Neuronal stem cell (in vitro differentiated cells): Measurements from ENCODE around the gene KANSL1.

Experiments
- DNase-seq: peaks from one replicate; pipeline ENCODE4 v3.0.0-alpha.2; 2013; ENCODE audit warnings: low spot score
- H2AFZ ChIP-seq: one replicate; pipeline ENCODE4 v1.6.1; 2013; ENCODE audit warnings: mild to moderate bottlenecking, low read length, inconsistent platforms
- H2AK5ac ChIP-seq: 2 replicates; pipeline ENCODE4 v1.6.1; 2013; ENCODE audit warnings: low read depth, mild to moderate bottlenecking, inconsistent platforms, low read length, moderate library complexity, mixed read lengths
- H2BK120ac ChIP-seq: 2 replicates; pipeline ENCODE4 v1.6.1; 2013; ENCODE audit warnings: low read depth, mild to moderate bottlenecking, inconsistent platforms, low read length, moderate library complexity, mixed read lengths
- H2BK12ac ChIP-seq: one replicate; pipeline ENCODE4 v1.6.1; 2013; ENCODE audit warnings: low read length, inconsistent platforms
- H2BK15ac ChIP-seq: 2 replicates; pipeline ENCODE4 v1.6.1; 2013; ENCODE audit warnings: mild to moderate bottlenecking, low read length, inconsistent platforms, mixed read lengths
- H2BK5ac ChIP-seq: one replicate; pipeline ENCODE4 v1.6.1; 2013; ENCODE audit warnings: inconsistent platforms, mild to moderate bottlenecking, low read length, moderate library complexity
- H3K14ac ChIP-seq: one replicate; pipeline ENCODE4 v1.6.1; 2013; ENCODE audit warnings: low read length, inconsistent platforms
- H3K18ac ChIP-seq: 2 replicates; pipeline ENCODE4 v1.6.1; 2013; ENCODE audit warnings: low read length, inconsistent platforms
- H3K23ac ChIP-seq: 2 replicates; pipeline ENCODE4 v1.6.1; 2013; ENCODE audit warnings: low read depth, mild to moderate bottlenecking, mixed read lengths, low read length, inconsistent platforms; ENCODE audit not compliant: poor library complexity
- H3K27ac ChIP-seq: replicated peaks from 3 replicates; pipeline ENCODE4 v1.5.1; 2013; ENCODE audit warnings: low read length, inconsistent platforms
- H3K27me3 ChIP-seq, 3 experiments: 2 replicates each; pipeline ENCODE4 v1.6.1; 2013; ENCODE audit warnings: low read length in 3 of 3, mild to moderate bottlenecking in 2 of 3, inconsistent platforms in 1 of 3, low read depth in 1 of 3, mixed read lengths in 1 of 3, moderate library complexity in 1 of 3; ENCODE audit not compliant: control insufficient read depth in 3 of 3, insufficient read depth in 3 of 3
- H3K36me3 ChIP-seq, 2 donors: replicated peaks in 1 of 2; 2 replicates each; pipeline ENCODE4 v1.6.1; 2013; ENCODE audit warnings: low read length in 2 of 2; ENCODE audit not compliant: control insufficient read depth in 2 of 2, insufficient read depth in 2 of 2
- H3K4ac ChIP-seq: 2 replicates; pipeline ENCODE4 v1.6.1; 2013; ENCODE audit warnings: inconsistent platforms, mild to moderate bottlenecking, low read length, moderate library complexity
- H3K4me1 ChIP-seq, 2 donors: 1 replicate in 1 of 2; 2 replicates in 1 of 2; pipeline ENCODE4 v1.6.1; 2013; ENCODE audit warnings: low read length in 2 of 2, low read depth in 1 of 2; ENCODE audit not compliant: control insufficient read depth in 2 of 2, insufficient read depth in 1 of 2
- H3K4me2 ChIP-seq: one replicate; pipeline ENCODE4 v1.6.1; 2013; ENCODE audit warnings: mild to moderate bottlenecking, low read length, inconsistent platforms; ENCODE audit not compliant: insufficient read depth, poor library complexity, severe bottlenecking
- H3K4me3 ChIP-seq, 2 donors: 2 replicates each; pipeline ENCODE4 v1.5.1; 2013; ENCODE audit warnings: low read length in 2 of 2, mild to moderate bottlenecking in 2 of 2, inconsistent platforms in 1 of 2, moderate library complexity in 1 of 2
- H3K79me1 ChIP-seq: one replicate; pipeline ENCODE4 v1.6.1; 2013; ENCODE audit warnings: low read depth, mild to moderate bottlenecking, inconsistent platforms, low read length, moderate library complexity
- H3K9ac ChIP-seq: one replicate; pipeline ENCODE4 v1.6.1; 2013; ENCODE audit warnings: mild to moderate bottlenecking, low read depth, low read length, inconsistent platforms; ENCODE audit not compliant: poor library complexity
- H3K9me3 ChIP-seq, 2 donors: replicated peaks in 1 of 2; 2 replicates each; pipeline versions ENCODE3 to v1.6.1; 2013; ENCODE audit warnings: low read length in 2 of 2, mild to moderate bottlenecking in 2 of 2, inconsistent platforms in 1 of 2, low read depth in 1 of 2, mixed read lengths in 1 of 2, moderate library complexity in 1 of 2; ENCODE audit not compliant: control insufficient read depth in 2 of 2, insufficient read depth in 1 of 2
- H4K8ac ChIP-seq: one replicate; pipeline ENCODE4 v1.6.1; 2013; ENCODE audit warnings: low read depth, mild to moderate bottlenecking, inconsistent platforms, low read length, moderate library complexity
- H4K91ac ChIP-seq: one replicate; pipeline ENCODE4 v1.6.1; 2013; ENCODE audit warnings: low read length, low read depth, mild to moderate bottlenecking, inconsistent platforms; ENCODE audit not compliant: poor library complexity
- WGBS, 2 donors: extraction: QIAGEN DNeasy Blood & Tissue Kit; methylation state at CpG; one replicate each; pipeline ENCODE4 v1.1.7; 2013; ENCODE audit warnings: missing lambda C conversion rate in 2 of 2, mixed read lengths in 1 of 2; ENCODE audit not compliant: insufficient read length in 2 of 2, insufficient replicate concordance in 1 of 2; ENCODE audit errors: extremely low coverage in 2 of 2; 5-methylcytosine and 5-hydroxymethylcytosine counted together

The KANSL1 gene

GRCh38 chr17:46030752-46031151, 162.5 kb downstream of the KANSL1 start:
- Histone ChIP-seq H3K4me2 (no peak overlapping the region), H4K91ac (no peak overlapping the region), H3K27ac (no peak overlapping the region), H4K8ac (no peak overlapping the region), H3K14ac (no peak overlapping the region), H3K4me3 (no peak overlapping the region), H3K23ac (no peak overlapping the region), H3K36me3 (peaks cover 46 to 100% of the 10 kb centered on the region in 2 donors), H2BK120ac (no peak overlapping the region), H3K4me1 (peaks cover 0 to 7% of the 10 kb centered on the region in 2 donors), H2BK15ac (no peak overlapping the region), H3K27me3 (no peaks in the 10 kb centered on the region), H2AK5ac (no peak overlapping the region), H2BK12ac (no peak overlapping the region), H3K18ac (no peak overlapping the region), H3K4ac (no peak overlapping the region), H3K9me3 (no peaks in the 10 kb centered on the region), H2BK5ac (no peak overlapping the region), H2AFZ (no peak overlapping the region), H3K9ac (no peak overlapping the region), H3K79me1 (peaks cover 4% of the 10 kb centered on the region)
- no peak for DNase-seq
- no CpG with 5 or more reads among the region's 3 CpGs for WGBS, 2 donors

- H3K4me3 ChIP-seq, result no peak overlapping the region
- no peak overlapping the region for H2AK5ac ChIP-seq
- H3K23ac ChIP-seq, result no peak overlapping the region
- no peak overlapping the region for H3K27ac ChIP-seq
- peaks cover 0 to 2% of the 10 kb centered on the region in 2 donors for H3K9me3 ChIP-seq
- peaks cover 0 to 16% of the 10 kb centered on the region in 2 donors for H3K4me1 ChIP-seq
- H3K36me3 ChIP-seq, result peaks cover 41 to 98% of the 10 kb centered on the region in 2 donors
- no peak overlapping the region for H3K4ac ChIP-seq
- no peak overlapping the region for H2BK12ac ChIP-seq
- H3K27me3 ChIP-seq, result no peaks in the 10 kb centered on the region
- H3K18ac ChIP-seq, result no peak overlapping the region
- H2AFZ ChIP-seq, result no peak overlapping the region
- H4K8ac ChIP-seq, result no peak overlapping the region
- H2BK15ac ChIP-seq, result no peak overlapping the region
- DNase-seq, result no peak
- WGBS, 2 donors, result no CpG with 5 or more reads among the region's 6 CpGs
- no peak overlapping the region for H2BK120ac ChIP-seq
- H3K4me2 ChIP-seq, result no peak overlapping the region
- no peak overlapping the region for H4K91ac ChIP-seq
- peaks cover 4% of the 10 kb centered on the region for H3K79me1 ChIP-seq
- no peak overlapping the region for H3K9ac ChIP-seq
- no peak overlapping the region for H3K14ac ChIP-seq
- no peak overlapping the region for H2BK5ac ChIP-seq
Measured at GRCh38 chr17:46029627-46030026, 163.6 kb downstream of the KANSL1 start.

- Histone ChIP-seq H3K4me2 (no peak overlapping the region), H3K14ac (no peak overlapping the region), H4K8ac (no peak overlapping the region), H2BK5ac (no peak overlapping the region), H3K79me1 (peaks cover 4% of the 10 kb centered on the region), H4K91ac (no peak overlapping the region), H2AFZ (no peak overlapping the region), H3K9ac (no peak overlapping the region), H2AK5ac (no peak overlapping the region), H2BK12ac (no peak overlapping the region), H3K4me3 (no peak overlapping the region), H3K4me1 (peaks cover 0 to 17% of the 10 kb centered on the region in 2 donors), H3K18ac (no peak overlapping the region), H3K36me3 (peaks cover 37 to 93% of the 10 kb centered on the region in 2 donors), H3K9me3 (peaks cover 0 to 2% of the 10 kb centered on the region in 2 donors), H2BK120ac (no peak overlapping the region), H2BK15ac (no peak overlapping the region), H3K27ac (no peak overlapping the region), H3K4ac (no peak overlapping the region), H3K23ac (no peak overlapping the region), H3K27me3 (no peaks in the 10 kb centered on the region)
- no CpG with 5 or more reads among the region's 4 CpGs for WGBS, 2 donors
- no peak for DNase-seq
Measured at GRCh38 chr17:46028981-46029565, 164.2 kb downstream of the KANSL1 start.

- peaks cover 0 to 2% of the 10 kb centered on the region in 2 donors for H3K9me3 ChIP-seq
- H2AFZ ChIP-seq, result no peak overlapping the region
- H3K14ac ChIP-seq, result no peak overlapping the region
- no peak overlapping the region for H4K8ac ChIP-seq
- no peak overlapping the region for H3K23ac ChIP-seq
- H3K27ac ChIP-seq, result no peak overlapping the region
- no peak overlapping the region for H2BK12ac ChIP-seq
- H3K36me3 ChIP-seq, result peaks cover 30 to 86% of the 10 kb centered on the region in 2 donors
- no peak overlapping the region for H3K4me3 ChIP-seq
- no peak overlapping the region for H4K91ac ChIP-seq
- DNase-seq, result peak; percentile 21
- no CpG with 5 or more reads among the region's 3 CpGs for WGBS, 2 donors
- no peak overlapping the region for H2BK5ac ChIP-seq
- peaks cover 0 to 20% of the 10 kb centered on the region in 2 donors for H3K4me1 ChIP-seq
- H3K9ac ChIP-seq, result no peak overlapping the region
- H2BK120ac ChIP-seq, result no peak overlapping the region
- H3K4me2 ChIP-seq, result no peak overlapping the region
- no peaks in the 10 kb centered on the region for H3K27me3 ChIP-seq
- H2AK5ac ChIP-seq, result no peak overlapping the region
- H3K18ac ChIP-seq, result no peak overlapping the region
- no peak overlapping the region for H3K4ac ChIP-seq
- H2BK15ac ChIP-seq, result no peak overlapping the region
- peaks cover 4% of the 10 kb centered on the region for H3K79me1 ChIP-seq
Measured at GRCh38 chr17:46028374-46028773, 164.9 kb downstream of the KANSL1 start.
